Left lung (tissue), 10 donors: ENCODE data around the gene SEPTIN10. TPM values are rescaled to one million over a fixed set of nuclear protein-coding genes. Genes with fewer than 3 reads are reported as not detected.

ENCODE experiments used
- ATAC-seq: fragments of 200-7000 bp; cut with Tn5 transposase; one replicate; pipeline ENCODE4 v1.9.1; 2020; ENCODE audit warnings: moderate library complexity
- DNase-seq, 4 donors: peaks; one replicate each; pipeline ENCODE4 v3.0.0-alpha.2; 2013 to 2020
- H3K27ac ChIP-seq, 2 donors: fragments of 200-600 bp; sonication (generic) in 1 of 2; one replicate each; pipeline versions ENCODE4 v1.5.0 to v1.8.0; 2020 to 2021
- H3K27me3 ChIP-seq, 2 donors: fragments of 200-600 bp; sonication (generic) in 1 of 2; one replicate each; pipeline versions ENCODE4 v1.5.0 to v1.8.0; 2020 to 2021
- H3K36me3 ChIP-seq, 2 donors: fragments of 200-600 bp; sonication (generic) in 1 of 2; one replicate each; pipeline versions ENCODE4 v1.5.0 to v1.8.0; 2020 to 2021
- H3K4me1 ChIP-seq, 2 donors: fragments of 200-600 bp; one replicate each; pipeline ENCODE4 v1.8.0; 2021
- H3K4me3 ChIP-seq, 2 donors: fragments of 200-600 bp; sonication (generic) in 1 of 2; one replicate each; pipeline versions ENCODE4 v1.5.0 to v1.8.0; 2020 to 2021; ENCODE audit warnings: mild to moderate bottlenecking in 1 of 2
- H3K9me3 ChIP-seq, 2 donors: fragments of 200-600 bp; sonication (generic) in 1 of 2; one replicate each; pipeline versions ENCODE4 v1.5.0 to v1.8.0; 2020 to 2021
- intact Hi-C, 2 donors: fragments of 100-400 bp; cut with DNase I; formaldehyde crosslinking; loops; one replicate each; pipeline versions ENCODE4 v1.11.2 to v1.14.2; 2022
- polyA plus RNA-seq, 6 donors: library from polyadenylated mRNA; unstranded; fragments of 120-200 nt; gene quantifications; one replicate each; pipeline ENCODE4 v1.2.1, GENCODE V29; 2013; ENCODE audit not compliant: insufficient read length in 6 of 6
- total RNA-seq, 2 donors: library from RNA; stranded (reverse); fragmentation: NEBNext Ultra II Directional; extraction: Animal tissue kit (Norgen Biotek cat#: 25700); gene quantifications; one replicate each; pipeline ENCODE4 v1.2.1, GENCODE V29; 2021
- TF ChIP-seq, protein P1 (sequence below), 2 donors: fragments of 200-600 bp; sonication (generic) in 1 of 2; IDR thresholded peaks; one replicate each; pipeline versions ENCODE4 v1.5.0 to v1.8.0; 2021; ENCODE audit warnings: antibody characterized with exemption in 2 of 2
- donor health status: DM: no; HTN: yes; CAD: no.
- donor health status: DM: no; HTN: no; CAD: no.

The SEPTIN10 gene
- total and polyA plus RNA-seq, 8 donors = 66.6 to 152 (median 130) TPM

DNA sequence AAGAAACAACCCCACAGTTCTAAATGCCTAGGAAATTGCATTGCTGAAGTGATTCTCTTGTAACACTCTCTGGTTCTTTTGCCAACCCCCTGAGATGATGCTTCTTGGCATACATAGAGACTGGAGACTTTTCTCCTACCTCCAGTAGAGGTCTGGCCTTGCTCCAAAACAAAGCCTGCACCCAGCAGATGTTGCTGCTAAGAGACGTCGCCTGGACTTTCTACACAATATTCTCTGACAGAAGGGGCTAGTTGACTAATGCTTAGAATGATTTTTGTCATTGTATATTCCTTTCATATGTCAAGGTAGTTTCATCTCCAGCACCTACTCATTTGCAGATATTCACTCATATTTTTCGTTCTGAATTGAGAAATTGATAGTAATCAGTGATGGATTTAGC is 25.0 kb upstream of the SEPTIN10 start:
- ATAC-seq (no peak), DNase-seq (no peak)
- Histone ChIP-seq H3K9me3 (no peaks in the 10 kb centered on the region), H3K4me1 (peaks cover 7 to 21% of the 10 kb centered on the region in 2 donors), H3K27ac (no peak overlapping the region), H3K27me3 (no peaks in the 10 kb centered on the region), H3K36me3 (no peaks in the 10 kb centered on the region), H3K4me3 (no peak overlapping the region)
- intact Hi-C loops = no loop called here
- TF ChIP-seq, protein P1, sequence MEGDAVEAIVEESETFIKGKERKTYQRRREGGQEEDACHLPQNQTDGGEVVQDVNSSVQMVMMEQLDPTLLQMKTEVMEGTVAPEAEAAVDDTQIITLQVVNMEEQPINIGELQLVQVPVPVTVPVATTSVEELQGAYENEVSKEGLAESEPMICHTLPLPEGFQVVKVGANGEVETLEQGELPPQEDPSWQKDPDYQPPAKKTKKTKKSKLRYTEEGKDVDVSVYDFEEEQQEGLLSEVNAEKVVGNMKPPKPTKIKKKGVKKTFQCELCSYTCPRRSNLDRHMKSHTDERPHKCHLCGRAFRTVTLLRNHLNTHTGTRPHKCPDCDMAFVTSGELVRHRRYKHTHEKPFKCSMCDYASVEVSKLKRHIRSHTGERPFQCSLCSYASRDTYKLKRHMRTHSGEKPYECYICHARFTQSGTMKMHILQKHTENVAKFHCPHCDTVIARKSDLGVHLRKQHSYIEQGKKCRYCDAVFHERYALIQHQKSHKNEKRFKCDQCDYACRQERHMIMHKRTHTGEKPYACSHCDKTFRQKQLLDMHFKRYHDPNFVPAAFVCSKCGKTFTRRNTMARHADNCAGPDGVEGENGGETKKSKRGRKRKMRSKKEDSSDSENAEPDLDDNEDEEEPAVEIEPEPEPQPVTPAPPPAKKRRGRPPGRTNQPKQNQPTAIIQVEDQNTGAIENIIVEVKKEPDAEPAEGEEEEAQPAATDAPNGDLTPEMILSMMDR (IDR thresholded peaks at IDR 0.05) = no peak

GRCh38 chr2:109637749-109638570 is 24.2 kb upstream of the SEPTIN10 start:
- intact Hi-C loops = no loop called here
- Histone ChIP-seq H3K4me3 (no peak overlapping the region), H3K9me3 (no peaks in the 10 kb centered on the region), H3K27me3 (no peaks in the 10 kb centered on the region), H3K27ac (peak overlapping the region in 1 of 2 donors; percentile 42), H3K4me1 (peaks cover 7 to 21% of the 10 kb centered on the region in 2 donors), H3K36me3 (no peaks in the 10 kb centered on the region)
- DNase-seq (no peak), ATAC-seq (peak; percentile 51)
- TF ChIP-seq, protein P1 (IDR thresholded peaks at IDR 0.05) = no peak

- DNase-seq = no peak
- no peaks in the 10 kb centered on the region for H3K36me3 ChIP-seq
- H3K9me3 ChIP-seq = no peaks in the 10 kb centered on the region
- H3K27ac ChIP-seq = peak overlapping the region in 1 of 2 donors; percentile 72
- no peaks in the 10 kb centered on the region for H3K27me3 ChIP-seq
- intact Hi-C loops = no loop called here
- peak; percentile 50 for ATAC-seq
- H3K4me3 ChIP-seq = no peak overlapping the region
- H3K4me1 ChIP-seq = peaks cover 7 to 21% of the 10 kb centered on the region in 2 donors
- TF ChIP-seq, protein P1 (IDR thresholded peaks at IDR 0.05) = no peak
Measured at GRCh38 chr2:109636317-109636716, 22.6 kb upstream of the SEPTIN10 start.

GRCh38 chr2:109635426-109636304 is 21.9 kb upstream of the SEPTIN10 start:
- intact Hi-C loops = no loop called here
- TF ChIP-seq, protein P1 (IDR thresholded peaks at IDR 0.05) = no peak
- peak overlapping the region; percentile 31 to 72 for H3K27ac ChIP-seq

More at GRCh38 chr2:109635426-109636304, 21.9 kb upstream of the SEPTIN10 start:
- ATAC-seq (peak; percentile 82), DNase-seq (no peak)
- H3K9me3 ChIP-seq = no peaks in the 10 kb centered on the region
- peaks cover 7 to 21% of the 10 kb centered on the region in 2 donors for H3K4me1 ChIP-seq
- H3K36me3 ChIP-seq = no peaks in the 10 kb centered on the region
- H3K4me3 ChIP-seq = no peak overlapping the region
- H3K27me3 ChIP-seq = no peaks in the 10 kb centered on the region
